Esophagus squamous epithelium (tissue), 5 donors: ENCODE results near the gene ACSL4. TPM values are rescaled to one million over a fixed set of nuclear protein-coding genes. Genes with fewer than 3 reads are reported as not detected.

Experiments used
- DNase-seq: peaks from one replicate; lab custom pipeline; 2025; lab: John Stamatoyannopoulos, UW
- H3K27ac ChIP-seq, 4 donors: fragments of 200-600 bp; sonication (generic); one replicate each; pipeline ENCODE4 v1.5.1; 2016 to 2019; ENCODE audit warnings: mild to moderate bottlenecking in 1 of 4
- H3K27me3 ChIP-seq, 4 donors: fragments of 200-600 bp; sonication (generic); 1 replicate in 3 of 4; 2 replicates in 1 of 4; pipeline versions ENCODE4 v1.5.1 to v1.6.0; 2017 to 2021; ENCODE audit warnings: antibody characterized with exemption in 1 of 4
- H3K36me3 ChIP-seq, 3 donors: fragments of 200-600 bp; sonication (generic); one replicate each; pipeline ENCODE4 v1.5.1; 2016 to 2019
- H3K4me1 ChIP-seq, 3 donors: fragments of 200-600 bp; sonication (generic); one replicate each; pipeline ENCODE4 v1.5.1; 2017 to 2019
- H3K4me3 ChIP-seq, 4 donors: fragments of 200-600 bp; sonication (generic); 1 replicate in 3 of 4; 2 replicates in 1 of 4; pipeline ENCODE4 v1.5.1; 2016 to 2019; ENCODE audit warnings: mild to moderate bottlenecking in 2 of 4, moderate library complexity in 1 of 4
- H3K9me3 ChIP-seq, 3 donors: fragments of 200-600 bp; sonication (generic); one replicate each; pipeline ENCODE4 v1.5.1; 2016 to 2019
- POLR2A ChIP-seq, 4 donors: fragments of 450-650 bp; IDR thresholded peaks; one replicate each; pipeline ENCODE4 v1.6.1; 2017; ENCODE audit warnings: antibody characterized with exemption in 4 of 4, mild to moderate bottlenecking in 4 of 4, moderate library complexity in 3 of 4
- WGBS, 2 donors: methylation state at CpG; one replicate each; pipeline ENCODE4 v1.1.5; 2018; 5-methylcytosine and 5-hydroxymethylcytosine counted together
- intact Hi-C: fragments of 100-400 bp; cut with DNase I; formaldehyde crosslinking; loops from one replicate; pipeline ENCODE4 v1.15.0; 2022
- total RNA-seq, 4 donors: library from RNA; depleted of rRNA; stranded (reverse); fragments of >200 nt; gene quantifications; one replicate each; pipeline ENCODE4 v1.1.0, GENCODE V29; 2016
- TF ChIP-seq, protein P1 (sequence below), 6 experiments: fragments of 450-650 bp in 4 of 6; fragments of 200-600 bp in 2 of 6; sonication (generic) in 2 of 6; IDR thresholded peaks; one replicate each; pipeline ENCODE4 v1.5.1; 2016 to 2019; ENCODE audit warnings: antibody characterized with exemption in 6 of 6, mild to moderate bottlenecking in 4 of 6, moderate library complexity in 4 of 6
- donor health status: DM: yes; HTN: yes; CAD: no.

The ACSL4 gene
- total RNA-seq, 4 donors from 2014 or later: 11.6 to 48.1 (median 33.4) TPM

DNA sequence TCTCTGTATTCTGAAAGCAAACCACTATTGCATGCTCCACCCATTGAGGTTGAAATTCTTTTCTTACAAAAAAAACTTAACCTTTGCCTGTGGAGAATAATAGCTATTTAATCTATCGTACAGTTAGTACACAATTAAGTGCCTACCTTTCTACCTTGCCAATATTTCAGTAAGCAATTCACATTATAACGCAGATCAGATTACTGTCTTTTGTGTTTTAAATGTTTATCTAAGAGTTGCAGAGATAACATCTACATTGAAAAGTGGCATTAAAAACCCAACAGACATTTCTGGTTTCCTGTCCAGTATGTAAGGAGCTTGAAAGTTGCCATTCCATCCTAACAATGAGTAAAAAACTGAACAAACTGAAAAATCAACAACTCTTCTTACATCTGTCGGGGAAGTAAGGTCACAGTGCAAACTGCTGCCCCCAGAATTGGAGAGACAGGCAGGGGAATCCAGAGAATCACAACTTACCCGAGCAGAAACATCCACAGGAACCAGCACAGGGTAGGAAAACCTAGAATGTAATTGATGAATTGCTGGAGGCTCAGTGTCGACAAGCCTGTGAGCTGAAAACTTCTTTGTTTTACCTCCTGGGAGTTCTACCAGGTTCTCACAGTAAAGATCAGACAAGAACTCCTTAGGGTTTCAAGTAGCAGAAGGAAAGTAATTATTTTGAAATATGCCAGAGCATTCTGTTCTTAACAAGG lies 27.3 kb upstream of the ACSL4 start:
- TF ChIP-seq, protein P1, sequence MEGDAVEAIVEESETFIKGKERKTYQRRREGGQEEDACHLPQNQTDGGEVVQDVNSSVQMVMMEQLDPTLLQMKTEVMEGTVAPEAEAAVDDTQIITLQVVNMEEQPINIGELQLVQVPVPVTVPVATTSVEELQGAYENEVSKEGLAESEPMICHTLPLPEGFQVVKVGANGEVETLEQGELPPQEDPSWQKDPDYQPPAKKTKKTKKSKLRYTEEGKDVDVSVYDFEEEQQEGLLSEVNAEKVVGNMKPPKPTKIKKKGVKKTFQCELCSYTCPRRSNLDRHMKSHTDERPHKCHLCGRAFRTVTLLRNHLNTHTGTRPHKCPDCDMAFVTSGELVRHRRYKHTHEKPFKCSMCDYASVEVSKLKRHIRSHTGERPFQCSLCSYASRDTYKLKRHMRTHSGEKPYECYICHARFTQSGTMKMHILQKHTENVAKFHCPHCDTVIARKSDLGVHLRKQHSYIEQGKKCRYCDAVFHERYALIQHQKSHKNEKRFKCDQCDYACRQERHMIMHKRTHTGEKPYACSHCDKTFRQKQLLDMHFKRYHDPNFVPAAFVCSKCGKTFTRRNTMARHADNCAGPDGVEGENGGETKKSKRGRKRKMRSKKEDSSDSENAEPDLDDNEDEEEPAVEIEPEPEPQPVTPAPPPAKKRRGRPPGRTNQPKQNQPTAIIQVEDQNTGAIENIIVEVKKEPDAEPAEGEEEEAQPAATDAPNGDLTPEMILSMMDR (IDR thresholded peaks at IDR 0.05): no peak
- no peak for TF ChIP-seq POLR2A (IDR thresholded peaks at IDR 0.05)
- H3K9me3 ChIP-seq: peaks cover 0 to 4% (median 0%) of the 10 kb centered on the region in 3 donors
- intact Hi-C loops: no loop called here
- H3K4me3 ChIP-seq: no peak overlapping the region
- H3K4me1 ChIP-seq: no peaks in the 10 kb centered on the region
- H3K27me3 ChIP-seq: no peaks in the 10 kb centered on the region
- no peaks in the 10 kb centered on the region for H3K36me3 ChIP-seq
- no peak overlapping the region for H3K27ac ChIP-seq
- DNase-seq: no peak
- 21 to 49% methylated on average over 4 to 5 of the region's 5 CpGs for WGBS, 2 donors

DNA sequence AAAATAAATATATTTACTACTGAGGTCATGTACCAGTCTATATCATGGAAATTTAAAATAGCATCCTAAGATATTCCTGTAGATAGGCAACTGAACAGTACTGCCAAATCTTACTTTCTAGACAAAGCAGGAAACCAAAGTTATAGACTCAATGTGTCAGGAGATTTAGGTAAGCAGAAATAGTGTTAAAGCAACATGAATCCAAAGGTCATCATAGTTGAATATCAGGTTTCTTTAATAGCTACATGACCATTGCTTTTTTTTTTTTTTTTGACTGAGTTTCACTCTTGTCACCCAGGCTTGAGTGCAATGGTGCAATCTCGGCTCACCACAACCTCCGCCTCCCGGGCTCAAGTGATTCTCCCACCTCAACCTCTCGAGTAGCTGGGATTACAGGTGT lies 20.2 kb upstream of the ACSL4 start:
- no peaks in the 10 kb centered on the region for H3K4me1 ChIP-seq
- TF ChIP-seq, protein P1 (IDR thresholded peaks at IDR 0.05): no peak
- TF ChIP-seq POLR2A (IDR thresholded peaks at IDR 0.05): no peak
- H3K36me3 ChIP-seq: no peaks in the 10 kb centered on the region
- H3K4me3 ChIP-seq: no peak overlapping the region
- intact Hi-C loops: no loop called here
- no peak overlapping the region for H3K27ac ChIP-seq
- WGBS, 2 donors: 90 to 94% methylated on average over 4 of the region's 4 CpGs
- DNase-seq: no peak
- no peaks in the 10 kb centered on the region for H3K27me3 ChIP-seq
- peaks cover 0 to 12% (median 0%) of the 10 kb centered on the region in 3 donors for H3K9me3 ChIP-seq

DNA sequence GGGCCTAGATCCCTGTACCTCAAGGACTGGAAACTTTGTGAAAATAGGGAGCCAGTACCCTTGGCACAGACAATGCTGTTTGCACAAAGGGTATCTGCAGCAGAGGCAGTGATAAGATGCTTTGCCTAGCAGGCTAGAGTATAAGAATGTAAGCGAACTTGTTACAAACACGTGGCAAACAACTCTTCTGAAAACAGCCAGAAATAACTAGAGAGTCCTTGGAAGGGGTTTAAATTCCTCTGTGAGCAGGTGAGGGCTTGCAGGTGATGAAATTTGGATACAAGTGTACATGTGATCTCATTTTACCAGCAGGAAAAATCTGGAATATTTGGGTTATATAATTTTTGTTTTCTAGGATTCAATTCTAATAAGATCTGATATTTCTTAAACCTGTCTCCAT lies 18.6 kb upstream of the ACSL4 start:
- Histone ChIP-seq H3K4me1 (no peaks in the 10 kb centered on the region), H3K27ac (no peak overlapping the region), H3K27me3 (no peaks in the 10 kb centered on the region), H3K9me3 (peaks cover 0 to 12% (median 0%) of the 10 kb centered on the region in 3 donors), H3K4me3 (no peak overlapping the region), H3K36me3 (no peaks in the 10 kb centered on the region)
- DNase-seq: no peak
- intact Hi-C loops: no loop called here
- TF ChIP-seq, protein P1 (IDR thresholded peaks at IDR 0.05): no peak
- TF ChIP-seq POLR2A (IDR thresholded peaks at IDR 0.05): no peak
- 49 to 50% methylated on average over 2 of the region's 2 CpGs for WGBS, 2 donors

DNA sequence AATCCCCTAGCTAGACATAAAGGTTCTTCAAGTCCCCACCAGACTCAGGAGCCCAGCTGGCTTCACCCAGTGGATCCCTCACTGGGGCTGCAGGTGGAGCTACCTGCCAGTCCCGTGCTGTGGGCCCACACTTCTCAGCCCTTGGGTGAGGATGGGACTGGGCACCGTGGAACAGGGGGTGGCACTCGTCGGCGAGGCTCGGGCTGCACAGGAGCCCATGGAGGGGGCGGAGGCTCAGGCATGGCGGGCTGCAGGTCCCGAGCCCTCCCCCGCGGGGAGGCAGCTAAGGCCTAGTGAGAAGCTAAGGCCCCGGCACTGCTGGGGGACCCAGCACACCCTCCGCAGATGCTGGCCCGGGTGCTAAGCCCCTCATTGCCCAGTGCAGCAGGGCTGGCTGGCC lies 16.1 kb upstream of the ACSL4 start:
- WGBS, 2 donors: no CpG with 5 or more reads among the region's 14 CpGs
- Histone ChIP-seq H3K27me3 (no peaks in the 10 kb centered on the region), H3K27ac (no peak overlapping the region), H3K4me3 (no peak overlapping the region), H3K4me1 (no peaks in the 10 kb centered on the region), H3K9me3 (no peaks in the 10 kb centered on the region), H3K36me3 (no peaks in the 10 kb centered on the region)
- DNase-seq: no peak
- TF ChIP-seq, protein P1 (IDR thresholded peaks at IDR 0.05): no peak
- TF ChIP-seq POLR2A (IDR thresholded peaks at IDR 0.05): no peak
- intact Hi-C loops: no loop called here

DNA sequence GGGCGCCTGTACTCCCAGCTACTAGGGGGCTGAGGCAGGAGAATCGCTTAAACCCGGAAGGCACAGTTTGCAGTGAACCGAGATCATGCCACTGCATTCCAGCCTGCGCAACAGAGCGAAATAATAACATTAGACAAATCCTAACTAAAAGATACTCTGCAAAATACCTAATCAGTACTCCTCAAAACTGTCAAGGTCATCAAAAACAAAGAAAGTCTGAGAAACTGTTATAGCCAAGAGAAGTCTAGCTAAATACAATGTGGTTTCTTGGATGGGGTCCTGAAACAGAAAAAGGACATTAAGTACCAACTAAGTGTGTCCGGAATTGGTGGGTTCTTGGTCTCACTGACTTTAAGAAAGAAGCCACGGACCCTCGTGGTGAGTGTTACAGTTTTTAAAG lies 14.6 kb upstream of the ACSL4 start:
- no peaks in the 10 kb centered on the region for H3K36me3 ChIP-seq
- H3K4me1 ChIP-seq: no peaks in the 10 kb centered on the region
- no peaks in the 10 kb centered on the region for H3K9me3 ChIP-seq
- H3K27ac ChIP-seq: no peak overlapping the region
- no peaks in the 10 kb centered on the region for H3K27me3 ChIP-seq
- TF ChIP-seq POLR2A (IDR thresholded peaks at IDR 0.05): no peak
- TF ChIP-seq, protein P1 (IDR thresholded peaks at IDR 0.05): no peak
- no peak overlapping the region for H3K4me3 ChIP-seq
- intact Hi-C loops: no loop called here
- 91% methylated on average over 9 of the region's 9 CpGs; no CpG with 5 or more reads in 1 of the 2 donors for WGBS, 2 donors
- no peak for DNase-seq
